ENCODE data around the gene WASF2.

GRCh38 chr1:27478098-27478497 lies 11.9 kb downstream of the WASF2 start:
- TF ChIP-seq, protein P1, sequence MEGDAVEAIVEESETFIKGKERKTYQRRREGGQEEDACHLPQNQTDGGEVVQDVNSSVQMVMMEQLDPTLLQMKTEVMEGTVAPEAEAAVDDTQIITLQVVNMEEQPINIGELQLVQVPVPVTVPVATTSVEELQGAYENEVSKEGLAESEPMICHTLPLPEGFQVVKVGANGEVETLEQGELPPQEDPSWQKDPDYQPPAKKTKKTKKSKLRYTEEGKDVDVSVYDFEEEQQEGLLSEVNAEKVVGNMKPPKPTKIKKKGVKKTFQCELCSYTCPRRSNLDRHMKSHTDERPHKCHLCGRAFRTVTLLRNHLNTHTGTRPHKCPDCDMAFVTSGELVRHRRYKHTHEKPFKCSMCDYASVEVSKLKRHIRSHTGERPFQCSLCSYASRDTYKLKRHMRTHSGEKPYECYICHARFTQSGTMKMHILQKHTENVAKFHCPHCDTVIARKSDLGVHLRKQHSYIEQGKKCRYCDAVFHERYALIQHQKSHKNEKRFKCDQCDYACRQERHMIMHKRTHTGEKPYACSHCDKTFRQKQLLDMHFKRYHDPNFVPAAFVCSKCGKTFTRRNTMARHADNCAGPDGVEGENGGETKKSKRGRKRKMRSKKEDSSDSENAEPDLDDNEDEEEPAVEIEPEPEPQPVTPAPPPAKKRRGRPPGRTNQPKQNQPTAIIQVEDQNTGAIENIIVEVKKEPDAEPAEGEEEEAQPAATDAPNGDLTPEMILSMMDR (conservative IDR thresholded peaks at IDR 0.05): no peak
- no peak for TF ChIP-seq EZH2 (IDR thresholded peaks at IDR 0.05; ENCODE audit: low read depth)

All from PC-9 (cell line).